ENCODE results near the gene MS4A15. TPM values are rescaled to one million over a fixed set of nuclear protein-coding genes. Genes with fewer than 3 reads are reported as not detected.
"Not testable (repeated sequence)": the region's sequence is repeated elsewhere in the genome, so short reads cannot be mapped to it uniquely, and the experiment has no call there.

The MS4A15 gene
- total RNA-seq, 1 donor from 2014 or later, result not detected

DNA sequence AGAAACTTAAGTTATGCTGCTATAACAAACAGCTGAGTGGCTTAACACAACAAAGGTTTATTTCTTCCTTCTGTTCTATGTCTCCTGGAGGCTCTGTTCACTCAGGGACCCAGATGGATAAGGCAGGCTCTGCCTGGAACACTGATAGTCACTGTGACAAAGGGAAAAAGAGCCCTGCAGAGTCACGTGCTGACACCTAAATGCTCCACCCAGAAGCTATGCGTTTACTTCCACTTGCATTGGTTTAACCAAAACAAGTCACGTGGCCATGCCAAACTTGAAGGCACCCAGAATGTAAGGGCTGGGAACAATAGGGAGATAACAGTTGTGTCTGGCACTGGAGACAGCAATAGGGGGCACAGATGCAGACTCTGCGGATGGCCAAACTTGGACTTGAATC, 3.4 kb upstream of the MS4A15 start:
- DNase-seq (ENCODE audit: low read depth, low spot score), result no peak

DNA sequence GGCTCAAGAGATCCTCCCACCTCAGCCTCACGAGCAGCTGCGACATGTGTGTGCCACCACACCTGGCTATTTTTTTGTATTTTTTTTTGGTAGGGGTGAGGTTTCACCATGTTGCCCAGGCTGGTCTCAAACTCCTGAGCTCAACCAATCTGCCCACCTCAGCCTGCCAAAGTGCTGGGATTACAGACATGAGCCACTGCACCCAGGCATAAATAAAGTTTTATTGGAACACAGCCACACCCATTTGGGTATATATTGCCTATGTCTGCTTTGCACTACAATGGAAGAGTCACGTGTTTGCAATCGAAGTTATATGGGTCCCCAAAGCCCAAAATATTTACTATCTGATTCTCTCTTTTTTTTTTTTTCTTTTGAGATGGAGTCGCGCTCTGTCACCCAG, 1.8 kb upstream of the MS4A15 start:
- DNase-seq (ENCODE audit: low read depth, low spot score), result no peak

DNA sequence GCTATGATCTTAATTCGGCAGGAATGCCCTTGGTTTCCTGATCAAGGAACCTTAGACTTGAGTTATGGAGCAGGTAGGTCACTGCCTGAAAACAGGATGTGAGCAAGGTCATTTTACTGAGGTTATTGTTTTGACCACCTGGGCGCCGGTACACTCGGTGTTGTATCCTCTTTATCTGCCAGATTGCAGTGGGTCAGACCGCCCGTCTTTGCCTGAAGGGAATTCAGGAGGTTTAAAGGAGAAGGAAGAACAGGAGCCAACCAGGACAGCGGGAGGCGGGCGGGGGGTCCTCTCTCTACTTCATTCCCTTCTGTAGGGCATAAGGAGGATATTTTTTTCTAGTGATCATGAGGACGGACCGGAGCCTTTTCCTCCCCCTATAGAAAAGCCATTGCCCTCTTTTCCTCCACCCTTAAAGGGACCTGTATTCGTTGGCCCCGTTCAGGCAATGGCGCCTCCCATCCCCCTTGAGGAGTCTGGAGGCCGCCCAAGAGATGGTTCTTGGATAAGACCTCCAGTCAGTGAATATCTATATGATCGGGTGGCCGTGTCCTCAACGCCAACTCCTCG, 649 bp downstream of the MS4A15 start:
- no peak for DNase-seq (ENCODE audit: low read depth, low spot score)

- not testable (repeated sequence) for DNase-seq (ENCODE audit: low read depth, low spot score)
These were observed 2.0 kb downstream of the MS4A15 start for GRCh38 chr11:60758671-60759070.

GRCh38 chr11:60759438-60760225, 3.0 kb downstream of the MS4A15 start:
- not testable (repeated sequence) for DNase-seq (ENCODE audit: low read depth, low spot score)

DNA sequence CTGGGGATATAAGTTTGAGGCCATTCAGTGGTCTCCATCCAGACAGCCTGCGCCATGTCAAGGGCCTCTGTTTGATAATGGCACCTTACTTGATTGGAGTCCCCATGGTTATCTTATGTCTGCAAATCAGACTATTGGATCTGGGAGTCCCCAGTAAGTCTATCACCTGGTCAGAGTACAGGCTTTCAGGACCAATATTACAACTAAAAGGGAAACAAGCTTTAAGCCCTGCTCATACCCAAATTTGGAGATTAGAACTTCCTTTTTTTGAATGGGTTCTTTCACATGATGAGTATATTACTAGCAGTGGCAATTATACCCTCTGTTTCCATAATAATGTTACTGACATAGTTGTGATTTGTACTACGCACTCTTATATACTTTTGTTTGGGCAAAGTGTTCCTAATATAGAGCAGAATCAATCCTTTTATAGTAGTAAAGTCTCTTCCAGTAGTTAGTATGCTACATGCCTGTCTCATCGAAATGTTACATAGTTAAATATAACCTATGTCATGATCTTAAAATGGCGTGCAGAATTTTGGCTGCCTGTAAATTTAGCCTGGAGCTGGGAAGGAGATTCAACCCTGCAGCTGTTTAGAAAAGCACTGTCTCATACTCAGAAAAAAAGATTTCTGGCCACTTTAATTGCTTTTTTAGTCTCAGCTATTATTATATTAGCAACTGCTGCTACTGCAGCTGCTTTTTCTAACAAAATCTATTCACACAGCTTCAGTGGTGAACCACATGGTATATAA, 4.9 kb downstream of the MS4A15 start:
- DNase-seq (ENCODE audit: low read depth, low spot score), result no peak

- no peak for DNase-seq (ENCODE audit: low read depth, low spot score)
These were observed 6.4 kb downstream of the MS4A15 start for GRCh38 chr11:60762851-60763691.

DNA sequence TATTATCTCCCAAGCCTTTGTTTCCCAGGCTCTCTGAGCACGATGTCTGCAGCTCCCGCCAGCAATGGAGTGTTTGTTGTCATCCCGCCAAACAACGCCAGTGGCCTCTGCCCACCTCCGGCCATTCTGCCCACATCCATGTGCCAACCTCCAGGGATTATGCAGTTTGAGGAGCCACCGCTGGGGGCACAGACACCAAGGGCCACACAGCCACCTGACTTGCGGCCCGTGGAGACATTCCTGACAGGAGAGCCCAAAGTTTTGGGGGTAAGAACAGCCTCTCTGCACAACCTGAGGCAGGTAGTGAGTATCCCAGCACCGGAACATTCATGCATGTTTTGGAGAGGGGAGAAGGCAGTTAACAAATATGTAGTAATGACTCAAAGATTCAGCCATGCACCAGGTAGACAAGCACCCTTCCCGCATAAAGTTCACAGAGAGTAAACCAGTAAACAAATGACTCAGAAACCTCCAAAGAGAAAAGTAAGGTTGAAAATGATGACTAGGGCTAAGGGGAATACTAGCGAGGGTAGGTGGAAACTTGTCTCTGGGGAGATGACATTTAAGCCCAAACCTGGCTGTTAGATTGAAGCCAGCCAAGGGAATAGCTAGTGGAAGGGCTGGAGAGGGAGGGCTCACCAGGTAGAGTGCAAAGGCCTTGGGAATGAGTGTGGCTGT, 7.2 kb downstream of the MS4A15 start:
- no peak for DNase-seq (ENCODE audit: low read depth, low spot score)

DNA sequence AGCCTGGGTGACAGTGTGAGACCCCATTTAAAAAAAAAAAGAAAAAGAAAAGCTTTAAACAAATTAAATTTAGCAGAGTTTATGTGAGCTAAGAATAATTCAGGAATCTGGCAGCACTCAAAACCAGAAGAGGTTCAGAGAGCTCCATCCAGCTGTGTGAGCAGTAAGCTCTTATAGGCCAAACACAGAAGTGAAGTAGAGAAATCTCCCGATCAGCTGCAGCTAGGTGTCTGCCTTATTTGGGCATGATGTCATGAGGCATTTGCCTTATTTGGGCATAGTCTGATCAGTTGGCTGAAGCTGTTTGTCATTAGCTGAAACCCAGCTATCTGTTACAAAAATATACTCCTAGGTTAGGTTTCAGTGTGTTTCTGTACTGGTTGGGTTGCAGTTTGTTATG, 8.2 kb downstream of the MS4A15 start:
- no peak for DNase-seq (ENCODE audit: low read depth, low spot score)

DNA sequence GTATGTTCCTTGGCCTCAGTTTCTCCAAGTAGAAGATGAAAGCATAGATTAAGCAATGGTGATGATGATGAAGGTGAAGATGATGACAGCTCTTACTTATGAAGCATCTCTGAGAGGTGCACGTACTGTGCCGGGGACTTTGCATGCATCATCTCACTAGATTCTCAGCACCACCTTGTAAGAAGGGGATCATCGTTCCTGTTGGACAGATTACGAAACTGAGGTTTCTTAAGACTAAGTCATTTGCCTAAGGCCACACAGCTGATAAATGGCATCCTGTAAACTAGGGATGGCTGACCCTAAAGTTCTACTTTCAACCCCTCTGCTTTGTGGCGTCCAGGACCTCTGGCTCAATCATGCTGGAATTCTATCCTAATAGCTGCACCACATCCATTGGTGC, 8.7 kb downstream of the MS4A15 start:
- DNase-seq (ENCODE audit: low read depth, low spot score), result no peak

DNA sequence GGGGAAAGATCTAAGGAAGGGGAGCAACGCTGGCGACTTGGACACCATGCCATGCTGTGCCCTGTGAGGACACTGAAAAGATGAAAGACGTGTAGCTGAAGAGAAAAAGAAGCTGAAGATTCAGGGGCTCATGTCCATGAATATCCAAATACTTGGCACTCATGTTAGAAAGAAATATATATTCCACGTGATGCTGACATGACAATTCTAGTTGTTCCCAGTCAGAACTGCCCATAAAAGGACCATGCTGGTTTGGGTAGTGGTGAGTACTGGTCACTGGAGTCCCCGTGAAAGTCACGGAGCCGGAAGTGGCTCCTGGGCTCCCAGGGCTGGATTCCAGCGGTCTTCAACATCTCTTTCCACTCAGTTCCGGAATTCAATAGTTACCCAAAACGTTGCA, 9.9 kb downstream of the MS4A15 start:
- no peak for DNase-seq (ENCODE audit: low read depth, low spot score)

- DNase-seq (ENCODE audit: low read depth, low spot score), result no peak
These were observed 10.7 kb downstream of the MS4A15 start for GRCh38 chr11:60767388-60767811.

- no peak for DNase-seq (ENCODE audit: low read depth, low spot score)
These were observed 11.5 kb downstream of the MS4A15 start for GRCh38 chr11:60768202-60768601.

GRCh38 chr11:60769273-60769672, 12.6 kb downstream of the MS4A15 start:
- no peak for DNase-seq (ENCODE audit: low read depth, low spot score)

- DNase-seq (ENCODE audit: low read depth, low spot score), result no peak
These were observed 13.1 kb downstream of the MS4A15 start for GRCh38 chr11:60769811-60770210.

GRCh38 chr11:60771146-60771545, 14.5 kb downstream of the MS4A15 start:
- DNase-seq (ENCODE audit: low read depth, low spot score), result no peak

GRCh38 chr11:60771879-60772525, 15.3 kb downstream of the MS4A15 start:
- no peak for DNase-seq (ENCODE audit: low read depth, low spot score)

DNA sequence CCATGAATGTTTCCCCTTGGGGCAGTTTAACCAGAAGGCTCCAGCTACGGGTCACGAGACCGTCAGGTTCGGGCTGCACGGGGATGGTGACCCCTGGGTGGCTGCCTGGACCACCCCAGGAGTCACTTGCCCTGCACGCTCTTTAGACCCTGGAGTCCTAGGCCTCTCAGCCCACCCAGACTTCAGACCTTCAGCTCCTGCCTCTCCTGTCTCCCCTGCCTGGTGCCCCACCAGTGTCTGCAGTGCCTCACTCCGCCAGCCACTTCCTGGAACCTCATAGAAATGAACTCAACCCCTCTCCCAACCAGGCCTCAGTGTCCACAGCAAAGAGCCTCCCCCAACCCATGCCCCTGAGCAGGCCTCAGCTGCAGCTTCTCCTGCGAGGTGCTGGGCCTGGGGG, 16.0 kb downstream of the MS4A15 start:
- no peak for DNase-seq (ENCODE audit: low read depth, low spot score)

GRCh38 chr11:60774726-60775125, 18.1 kb downstream of the MS4A15 start:
- no peak for DNase-seq (ENCODE audit: low read depth, low spot score)

GRCh38 chr11:60775420-60775961, 18.8 kb downstream of the MS4A15 start:
- DNase-seq (ENCODE audit: low read depth, low spot score), result peak; percentile 79
